ENCODE measurements around the gene SORCS2.

DNA sequence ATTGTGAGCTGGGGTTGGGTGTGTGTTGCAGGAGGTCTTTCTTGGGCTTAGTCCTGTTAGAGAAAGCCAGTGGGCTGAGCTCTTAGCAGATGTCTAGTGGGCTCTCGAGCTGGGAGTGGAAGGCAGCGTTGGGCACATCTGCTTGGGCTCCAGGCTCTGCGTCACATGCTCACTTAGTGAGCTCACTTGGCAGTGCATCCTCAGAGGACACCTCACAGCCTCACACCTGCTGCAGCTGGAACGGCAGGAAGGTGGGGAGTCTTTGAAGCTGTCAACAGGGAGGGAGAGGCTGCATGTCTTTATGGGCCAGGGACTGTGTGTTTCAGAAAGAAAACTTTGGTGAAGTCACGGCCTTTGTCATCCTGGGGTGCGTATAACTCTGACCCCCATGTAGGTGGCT, 160.1 kb downstream of the SORCS2 start:
- TF ChIP-seq EP300 (IDR thresholded peaks at IDR 0.05; ENCODE audit: borderline replicate concordance): no peak
- TF ChIP-seq CREB1 (IDR thresholded peaks at IDR 0.05; ENCODE audit: low read depth): no peak
- TF ChIP-seq, protein P1, sequence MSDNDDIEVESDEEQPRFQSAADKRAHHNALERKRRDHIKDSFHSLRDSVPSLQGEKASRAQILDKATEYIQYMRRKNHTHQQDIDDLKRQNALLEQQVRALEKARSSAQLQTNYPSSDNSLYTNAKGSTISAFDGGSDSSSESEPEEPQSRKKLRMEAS (IDR thresholded peaks at IDR 0.05): no peak
- TF ChIP-seq TAF1 (IDR thresholded peaks at IDR 0.05; ENCODE audit: low read depth): no peak
- TF ChIP-seq TEAD4 (IDR thresholded peaks at IDR 0.05): no peak
- no peak for TF ChIP-seq CEBPB (IDR thresholded peaks at IDR 0.05)
- TF ChIP-seq RAD21 (IDR thresholded peaks at IDR 0.05; ENCODE audit: low read depth): no peak
- no peak for TF ChIP-seq NFIC (IDR thresholded peaks at IDR 0.05)
- no peak for TF ChIP-seq TCF12 (IDR thresholded peaks at IDR 0.05; ENCODE audit: low read depth)
- TF ChIP-seq, protein P2, sequence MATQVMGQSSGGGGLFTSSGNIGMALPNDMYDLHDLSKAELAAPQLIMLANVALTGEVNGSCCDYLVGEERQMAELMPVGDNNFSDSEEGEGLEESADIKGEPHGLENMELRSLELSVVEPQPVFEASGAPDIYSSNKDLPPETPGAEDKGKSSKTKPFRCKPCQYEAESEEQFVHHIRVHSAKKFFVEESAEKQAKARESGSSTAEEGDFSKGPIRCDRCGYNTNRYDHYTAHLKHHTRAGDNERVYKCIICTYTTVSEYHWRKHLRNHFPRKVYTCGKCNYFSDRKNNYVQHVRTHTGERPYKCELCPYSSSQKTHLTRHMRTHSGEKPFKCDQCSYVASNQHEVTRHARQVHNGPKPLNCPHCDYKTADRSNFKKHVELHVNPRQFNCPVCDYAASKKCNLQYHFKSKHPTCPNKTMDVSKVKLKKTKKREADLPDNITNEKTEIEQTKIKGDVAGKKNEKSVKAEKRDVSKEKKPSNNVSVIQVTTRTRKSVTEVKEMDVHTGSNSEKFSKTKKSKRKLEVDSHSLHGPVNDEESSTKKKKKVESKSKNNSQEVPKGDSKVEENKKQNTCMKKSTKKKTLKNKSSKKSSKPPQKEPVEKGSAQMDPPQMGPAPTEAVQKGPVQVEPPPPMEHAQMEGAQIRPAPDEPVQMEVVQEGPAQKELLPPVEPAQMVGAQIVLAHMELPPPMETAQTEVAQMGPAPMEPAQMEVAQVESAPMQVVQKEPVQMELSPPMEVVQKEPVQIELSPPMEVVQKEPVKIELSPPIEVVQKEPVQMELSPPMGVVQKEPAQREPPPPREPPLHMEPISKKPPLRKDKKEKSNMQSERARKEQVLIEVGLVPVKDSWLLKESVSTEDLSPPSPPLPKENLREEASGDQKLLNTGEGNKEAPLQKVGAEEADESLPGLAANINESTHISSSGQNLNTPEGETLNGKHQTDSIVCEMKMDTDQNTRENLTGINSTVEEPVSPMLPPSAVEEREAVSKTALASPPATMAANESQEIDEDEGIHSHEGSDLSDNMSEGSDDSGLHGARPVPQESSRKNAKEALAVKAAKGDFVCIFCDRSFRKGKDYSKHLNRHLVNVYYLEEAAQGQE (IDR thresholded peaks at IDR 0.05; ENCODE audit: low read depth): no peak
- no peak for TF ChIP-seq ZBTB7A (IDR thresholded peaks at IDR 0.05; ENCODE audit: low read depth)
- no peak for TF ChIP-seq FOXM1 (IDR thresholded peaks at IDR 0.05; ENCODE audit: borderline replicate concordance, low read depth)

Data from Ishikawa (cell line).